Activated CD4-positive, alpha-beta T cell treated with anti-CD3 and anti-CD28 coated beads for 4 hours (primary cell): ENCODE data around the gene NAT9.

ENCODE experiments used
- DNase-seq, 2 donors: peaks; one replicate each; pipeline ENCODE4 v3.0.0-alpha.2; 2020

The NAT9 gene

GRCh38 chr17:74804683-74805082 lies 28.5 kb upstream of the NAT9 start:
- no peak for DNase-seq

- no peak for DNase-seq
Measured at GRCh38 chr17:74803971-74804370, 27.8 kb upstream of the NAT9 start.

GRCh38 chr17:74803388-74803930 lies 27.3 kb upstream of the NAT9 start:
- no peak for DNase-seq

GRCh38 chr17:74801896-74802295 lies 25.8 kb upstream of the NAT9 start:
- DNase-seq: no peak

GRCh38 chr17:74800531-74800930 lies 24.4 kb upstream of the NAT9 start:
- DNase-seq: no peak

- DNase-seq: no peak
Measured at GRCh38 chr17:74799097-74799496, 23.0 kb upstream of the NAT9 start.

- no peak for DNase-seq
Measured at GRCh38 chr17:74798239-74798707, 22.1 kb upstream of the NAT9 start.

GRCh38 chr17:74797824-74798223 lies 21.7 kb upstream of the NAT9 start:
- DNase-seq: no peak

- no peak for DNase-seq
Measured at GRCh38 chr17:74796866-74797265, 20.7 kb upstream of the NAT9 start.

GRCh38 chr17:74796211-74796610 lies 20.1 kb upstream of the NAT9 start:
- DNase-seq: no peak

- no peak for DNase-seq
Measured at GRCh38 chr17:74795327-74796020, 19.3 kb upstream of the NAT9 start.

GRCh38 chr17:74792586-74793105 lies 16.5 kb upstream of the NAT9 start:
- no peak for DNase-seq

GRCh38 chr17:74790161-74791058 lies 14.3 kb upstream of the NAT9 start:
- no peak for DNase-seq

GRCh38 chr17:74786431-74787055 lies 10.4 kb upstream of the NAT9 start:
- DNase-seq: no peak

- no peak for DNase-seq
Measured at GRCh38 chr17:74785981-74786360, 9.8 kb upstream of the NAT9 start.

- no peak for DNase-seq
Measured at GRCh38 chr17:74785096-74785980, 9.2 kb upstream of the NAT9 start.

- no peak for DNase-seq
Measured at GRCh38 chr17:74784125-74784810, 8.1 kb upstream of the NAT9 start.

- no peak for DNase-seq
Measured at GRCh38 chr17:74782571-74782970, 6.4 kb upstream of the NAT9 start.

GRCh38 chr17:74780443-74781238 lies 4.5 kb upstream of the NAT9 start:
- DNase-seq: no peak

GRCh38 chr17:74779948-74780400 lies 3.8 kb upstream of the NAT9 start:
- DNase-seq: peak; percentile 36 to 42
